B cell (primary cell): Measurements from ENCODE around the gene IKZF3. TPM values are rescaled to one million over a fixed set of nuclear protein-coding genes. Genes with fewer than 3 reads are reported as not detected.
A peak's percentile ranks its signal among the peaks of the same experiment; 100 is the strongest.

ENCODE experiments used
- ATAC-seq: fragments of 200-7000 bp; cut with Tn5 transposase; one replicate; pipeline ENCODE4 v1.10.0; 2021; ENCODE audit warnings: low read depth, mild to moderate bottlenecking, moderate number of reproducible peaks, moderate library complexity
- CTCF ChIA-PET: fragments of 350-600 bp; sonication (Branson Sonifier 250); formaldehyde crosslinking; loops from one replicate; lab custom pipeline; 2021; ENCODE audit warnings: antibody characterized with exemption, inconsistent platforms; lab: Charles Lee
- POLR2A ChIA-PET: fragments of 350-600 bp; sonication (Branson Sonifier 250); formaldehyde crosslinking; loops from one replicate; lab custom pipeline; 2021; ENCODE audit warnings: antibody characterized with exemption; lab: Charles Lee
- DNase-seq: peaks from one replicate; pipeline ENCODE4 v3.0.0; 2013
- H2AFZ ChIP-seq: 2 replicates; pipeline ENCODE4 v1.6.1; 2012; ENCODE audit warnings: mild to moderate bottlenecking, low read depth, low read length; ENCODE audit not compliant: insufficient read depth, poor library complexity, severe bottlenecking
- H3K27ac ChIP-seq, 2 donors: 1 replicate in 1 of 2; 2 replicates in 1 of 2; pipeline ENCODE4 v1.5.1; 2012 to 2013; ENCODE audit warnings: low read length in 2 of 2, mild to moderate bottlenecking in 2 of 2, moderate library complexity in 1 of 2
- H3K27me3 ChIP-seq, 4 experiments: fragments of 200-600 bp in 1 of 4; sonication (generic) in 1 of 4; replicated peaks in 1 of 4; 1 replicate in 2 of 4; 2 replicates in 2 of 4; pipeline versions ENCODE4 v1.6.1 to v1.7.0; 2013 to 2016; ENCODE audit warnings: low read length in 3 of 4, mild to moderate bottlenecking in 2 of 4, mixed read lengths in 1 of 4, moderate library complexity in 1 of 4; ENCODE audit not compliant: insufficient read depth in 4 of 4, control insufficient read depth in 3 of 4; ENCODE audit errors: control extremely low read depth in 1 of 4
- H3K36me3 ChIP-seq, 2 experiments: replicated peaks in 1 of 2; 1 replicate in 1 of 2; 2 replicates in 1 of 2; pipeline versions ENCODE4 v1.6.1 to v1.7.1; 2013; ENCODE audit warnings: low read length in 1 of 2; ENCODE audit not compliant: insufficient read depth in 2 of 2, control insufficient read depth in 1 of 2; ENCODE audit errors: control extremely low read depth in 1 of 2, extremely low read depth in 1 of 2
- H3K4me1 ChIP-seq, 2 donors: fragments of 200-600 bp in 1 of 2; sonication (generic) in 1 of 2; 1 replicate in 1 of 2; 2 replicates in 1 of 2; pipeline versions ENCODE4 v1.5.1 to v1.6.1; 2013 to 2017; ENCODE audit warnings: low read length in 2 of 2; ENCODE audit not compliant: control insufficient read depth in 2 of 2, insufficient read depth in 2 of 2
- H3K4me2 ChIP-seq: replicated peaks from 2 replicates; pipeline ENCODE3; 2012; ENCODE audit warnings: mild to moderate bottlenecking, low read depth, low read length; ENCODE audit not compliant: poor library complexity, severe bottlenecking
- H3K4me3 ChIP-seq, 5 experiments: fragments of 200-600 bp in 1 of 5; sonication (generic) in 1 of 5; 1 replicate in 3 of 5; 2 replicates in 2 of 5; pipeline versions ENCODE4 v1.5.1 to v1.7.0; 2011 to 2016; ENCODE audit warnings: low read length in 4 of 5, mild to moderate bottlenecking in 4 of 5, low read depth in 2 of 5, control low read depth in 1 of 5, moderate library complexity in 1 of 5; ENCODE audit not compliant: insufficient read depth in 1 of 5; ENCODE audit errors: control extremely low read depth in 1 of 5, extremely low read depth in 1 of 5
- H3K79me2 ChIP-seq: fragments of 200-600 bp; sonication (generic); one replicate; pipeline ENCODE4 v1.6.0; 2016; ENCODE audit warnings: low read length; ENCODE audit not compliant: control insufficient read depth, insufficient read depth
- H3K9ac ChIP-seq: fragments of 200-600 bp; sonication (generic); 2 replicates; pipeline ENCODE4 v1.6.1; 2017; ENCODE audit warnings: mild to moderate bottlenecking, low read length, moderate library complexity
- H3K9me3 ChIP-seq, 3 donors: one replicate each; pipeline versions ENCODE4 v1.6.1 to v1.7.1; 2013; ENCODE audit warnings: low read length in 2 of 3; ENCODE audit not compliant: control insufficient read depth in 2 of 3, insufficient read depth in 1 of 3; ENCODE audit errors: control extremely low read depth in 1 of 3
- H4K20me1 ChIP-seq: 2 replicates; pipeline ENCODE4 v1.6.0; 2012; ENCODE audit warnings: mild to moderate bottlenecking, low read length; ENCODE audit not compliant: insufficient read depth, control insufficient read depth, poor library complexity, severe bottlenecking
- H3K27ac Mint-ChIP-seq: one replicate; pipeline ENCODE4 v1.8.0; 2021; ENCODE audit warnings: mixed read lengths
- H3K27me3 Mint-ChIP-seq: one replicate; pipeline ENCODE4 v1.8.0; 2021; ENCODE audit warnings: mixed read lengths
- H3K4me1 Mint-ChIP-seq: one replicate; pipeline ENCODE4 v1.8.0; 2021; ENCODE audit warnings: mixed read lengths
- H3K4me3 Mint-ChIP-seq: one replicate; pipeline ENCODE4 v1.8.0; 2021; ENCODE audit warnings: mixed read lengths
- H3K9me3 Mint-ChIP-seq: one replicate; pipeline ENCODE4 v1.8.0; 2022; ENCODE audit warnings: mixed read lengths; ENCODE audit not compliant: insufficient read depth
- CTCF ChIP-seq: fragments of 200-600 bp; IDR thresholded peaks from one replicate; pipeline ENCODE4 v1.8.0; 2022; ENCODE audit warnings: antibody characterized with exemption, mild to moderate bottlenecking
- EZH2 ChIP-seq: IDR thresholded peaks from 2 replicates; pipeline ENCODE4 v1.6.1; 2012; ENCODE audit warnings: borderline replicate concordance, low read depth, mild to moderate bottlenecking, moderate library complexity, low read length; ENCODE audit not compliant: insufficient read depth, poor library complexity, severe bottlenecking
- WGBS: methylation state at CpG from one replicate; pipeline ENCODE4 v1.1.5; 2013; ENCODE audit warnings: missing lambda C conversion rate; ENCODE audit not compliant: insufficient coverage; 5-methylcytosine and 5-hydroxymethylcytosine counted together
- intact Hi-C: fragments of 100-400 bp; cut with micrococcal nuclease; formaldehyde crosslinking; loops from one replicate; pipeline ENCODE4 v1.10.0; 2022
- polyA plus RNA-seq: library from polyadenylated mRNA; depleted of rRNA; stranded (reverse); fragments of >200 nt; gene quantifications from 2 replicates; pipeline ENCODE4 v1.2.3, GENCODE V29; 2012
- total RNA-seq, 2 donors: library from RNA; stranded (reverse); fragments of 120-200 nt in 1 of 2; gene quantifications; 1 replicate in 1 of 2; 2 replicates in 1 of 2; pipeline versions ENCODE4 v1.2.3 to v1.2.4, GENCODE V29; 2013 to 2022

The IKZF3 gene
- total and polyA plus RNA-seq, 2 donors (not counting 1 experiment from before 2014, with no cell fraction given), result 63.0 to 178 TPM

- no peak overlapping the region for H3K9ac ChIP-seq
- no peak for DNase-seq
- H3K4me2 ChIP-seq, result no peak overlapping the region
- peaks cover 0 to 7% (median 0%) of the 10 kb centered on the region in 3 donors for H3K9me3 ChIP-seq
- CTCF ChIA-PET, result interaction anchor here (1.2 to 2.0 kb wide), 2 partner anchors 113 to 115 kb away, joined by 3 to 8 read pairs; no protein-coding TSS in a partner anchor
- Mint-ChIP-seq H3K4me1 (peaks cover 35% of the 10 kb centered on the region), H3K27ac (no peak overlapping the region), H3K4me3 (peak overlapping the region; percentile 2), H3K9me3 (no peaks in the 10 kb centered on the region), H3K27me3 (peaks cover 30% of the 10 kb centered on the region)
- WGBS, result 93% methylated on average over 7 of the region's 10 CpGs
- H3K27ac ChIP-seq, result no peak overlapping the region
- no peak overlapping the region for H3K4me3 ChIP-seq
- TF ChIP-seq EZH2 (no peak), CTCF (no peak)
- no peaks in the 10 kb centered on the region for H4K20me1 ChIP-seq
- intact Hi-C loops, result no loop called here
- POLR2A ChIA-PET, result interaction anchor here (0.7 kb wide), 1 partner anchor 85 kb away, joined by 5 read pairs; no protein-coding TSS in a partner anchor
- ATAC-seq, result no peak
- H3K27me3 ChIP-seq, result peaks cover 0 to 34% (median 12%) of the 10 kb centered on the region in 4 experiments
- H2AFZ ChIP-seq, result no peak overlapping the region
- no peaks in the 10 kb centered on the region for H3K36me3 ChIP-seq
- peaks cover 32 to 35% of the 10 kb centered on the region in 2 donors for H3K4me1 ChIP-seq
- peaks cover 2% of the 10 kb centered on the region for H3K79me2 ChIP-seq
These were observed 127.6 kb downstream of the IKZF3 start for GRCh38 chr17:39736319-39737165.

- H3K36me3 ChIP-seq, result no peaks in the 10 kb centered on the region
- TF ChIP-seq CTCF (no peak), EZH2 (no peak)
- intact Hi-C loops, result no loop called here
- POLR2A ChIA-PET, result no interaction called here
- H3K4me2 ChIP-seq, result no peak overlapping the region
- Mint-ChIP-seq H3K27me3 (peaks cover 27% of the 10 kb centered on the region), H3K4me1 (peaks cover 35% of the 10 kb centered on the region), H3K9me3 (no peaks in the 10 kb centered on the region), H3K4me3 (no peak overlapping the region), H3K27ac (no peak overlapping the region)
- peaks cover 8% of the 10 kb centered on the region for H3K79me2 ChIP-seq
- no peak overlapping the region for H3K4me3 ChIP-seq
- ATAC-seq (no peak), DNase-seq (no peak)
- peaks cover 32 to 36% of the 10 kb centered on the region in 2 donors for H3K4me1 ChIP-seq
- peaks cover 0 to 7% (median 0%) of the 10 kb centered on the region in 3 donors for H3K9me3 ChIP-seq
- H3K27ac ChIP-seq, result no peak overlapping the region
- no peak overlapping the region for H2AFZ ChIP-seq
- no peaks in the 10 kb centered on the region for H4K20me1 ChIP-seq
- H3K27me3 ChIP-seq, result peaks cover 0 to 31% (median 12%) of the 10 kb centered on the region in 4 experiments
- CTCF ChIA-PET, result interaction anchor here (1.2 to 2.0 kb wide), 3 partner anchors 17 to 114 kb away, joined by 3 to 8 read pairs (median 3); no protein-coding TSS in a partner anchor
- no peak overlapping the region for H3K9ac ChIP-seq
- WGBS, result 74% methylated on average over 2 of the region's 2 CpGs
These were observed 128.2 kb downstream of the IKZF3 start for GRCh38 chr17:39735882-39736281.
